Activated T-cell treated with anti-CD3 and anti-CD28 coated beads for 48 hours (primary cell): ENCODE measurements around the gene MED16.
A peak's percentile ranks its signal among the peaks of the same experiment; 100 is the strongest.

ENCODE experiments used
- DNase-seq: peaks from one replicate; pipeline ENCODE4 v3.0.0-alpha.2; 2020; ENCODE audit warnings: low read depth

Gene MED16

GRCh38 chr19:927780-928401 is 34.9 kb upstream of the MED16 start:
- DNase-seq, result no peak

DNA sequence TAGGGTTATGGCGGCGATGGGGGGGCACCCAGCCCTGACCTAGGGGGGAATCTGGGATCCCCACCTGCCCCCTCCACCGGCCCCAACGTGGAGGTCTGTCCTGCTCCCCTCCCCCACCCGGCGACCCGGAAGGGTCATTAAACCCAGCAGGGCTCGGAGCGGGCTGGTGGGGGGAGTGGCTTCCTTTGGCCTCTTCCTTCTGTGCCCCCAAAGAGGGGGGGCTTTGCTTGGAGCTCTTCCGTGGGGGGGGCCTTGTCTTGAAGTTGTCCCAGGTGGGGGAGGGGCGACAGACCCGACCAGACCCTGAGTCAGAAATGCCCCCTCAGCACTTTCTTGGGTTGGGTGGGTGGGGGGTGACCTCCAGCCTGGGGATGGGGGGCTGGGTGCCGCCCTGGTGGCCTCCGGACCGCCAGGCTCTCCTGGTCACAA is 34.4 kb upstream of the MED16 start:
- DNase-seq, result no peak

GRCh38 chr19:926589-927350 is 33.8 kb upstream of the MED16 start:
- peak; percentile 55 for DNase-seq

- DNase-seq, result no peak
Observed at GRCh38 chr19:926323-926588, 33.3 kb upstream of the MED16 start.

GRCh38 chr19:925526-926322 is 32.7 kb upstream of the MED16 start, which contains the start of gene ARID3A:
ARID3A (plus strand) TSS chr19:926035; CDS start chr19:929529, 3,494 bp downstream.
- peak; percentile 70 for DNase-seq

- no peak for DNase-seq
Observed at GRCh38 chr19:925087-925525, 32.1 kb upstream of the MED16 start.

GRCh38 chr19:924553-925086 is 31.6 kb upstream of the MED16 start:
- DNase-seq, result peak; percentile 51

GRCh38 chr19:920051-920864 is 27.3 kb upstream of the MED16 start:
- peak; percentile 65 for DNase-seq

DNA sequence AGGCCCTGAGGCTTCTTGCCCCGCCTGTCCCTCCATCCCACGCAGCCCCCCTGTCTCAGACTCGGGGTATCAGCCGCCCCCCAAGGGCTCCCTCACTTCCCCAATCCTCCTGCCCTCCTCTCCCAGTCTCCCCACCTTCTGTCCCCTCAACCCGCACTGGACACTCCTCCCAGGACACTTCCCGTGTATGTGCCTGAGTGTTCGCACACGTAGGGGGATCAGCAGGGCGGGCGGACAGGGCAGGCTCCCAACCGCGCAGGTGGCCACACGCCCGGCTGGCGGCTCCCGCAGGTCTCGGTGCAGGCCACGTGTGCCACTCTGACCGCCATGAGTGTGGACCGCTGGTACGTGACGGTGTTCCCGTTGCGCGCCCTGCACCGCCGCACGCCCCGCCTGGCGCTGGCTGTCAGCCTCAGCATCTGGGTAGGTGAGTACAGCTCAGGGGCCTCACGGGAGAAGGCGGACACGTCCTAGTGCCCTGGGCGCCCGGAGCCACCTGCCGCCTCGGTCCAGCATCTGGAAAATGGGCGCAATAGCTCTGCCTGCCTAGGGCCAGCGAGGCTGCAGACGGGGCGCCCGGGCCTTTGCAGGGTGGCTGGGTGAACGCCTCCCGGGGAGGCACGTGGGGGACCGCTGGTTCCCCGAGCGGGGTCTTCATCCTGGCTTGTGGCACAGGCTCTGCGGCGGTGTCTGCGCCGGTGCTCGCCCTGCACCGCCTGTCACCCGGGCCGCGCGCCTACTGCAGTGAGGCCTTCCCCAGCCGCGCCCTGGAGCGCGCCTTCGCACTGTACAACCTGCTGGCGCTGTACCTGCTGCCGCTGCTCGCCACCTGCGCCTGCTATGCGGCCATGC is 26.4 kb upstream of the MED16 start:
- peak; percentile 49 for DNase-seq

- DNase-seq, result peak; percentile 49
Observed at GRCh38 chr19:918481-919198, 25.7 kb upstream of the MED16 start.

DNA sequence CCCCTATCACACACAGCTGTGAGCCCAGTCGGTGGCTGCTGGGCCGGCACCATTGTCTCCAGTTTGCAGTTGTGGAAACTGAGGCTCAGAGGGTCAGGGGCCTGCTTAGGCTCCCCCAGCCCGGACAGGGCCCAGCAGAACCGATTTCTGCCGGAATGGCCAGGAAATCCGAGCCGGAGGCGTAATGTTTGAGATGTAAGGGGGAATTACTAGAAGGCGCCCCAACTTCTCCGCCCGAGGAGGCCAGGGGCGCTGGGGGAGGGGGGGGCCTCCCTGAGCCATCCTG is 25.1 kb upstream of the MED16 start:
- DNase-seq, result no peak

DNA sequence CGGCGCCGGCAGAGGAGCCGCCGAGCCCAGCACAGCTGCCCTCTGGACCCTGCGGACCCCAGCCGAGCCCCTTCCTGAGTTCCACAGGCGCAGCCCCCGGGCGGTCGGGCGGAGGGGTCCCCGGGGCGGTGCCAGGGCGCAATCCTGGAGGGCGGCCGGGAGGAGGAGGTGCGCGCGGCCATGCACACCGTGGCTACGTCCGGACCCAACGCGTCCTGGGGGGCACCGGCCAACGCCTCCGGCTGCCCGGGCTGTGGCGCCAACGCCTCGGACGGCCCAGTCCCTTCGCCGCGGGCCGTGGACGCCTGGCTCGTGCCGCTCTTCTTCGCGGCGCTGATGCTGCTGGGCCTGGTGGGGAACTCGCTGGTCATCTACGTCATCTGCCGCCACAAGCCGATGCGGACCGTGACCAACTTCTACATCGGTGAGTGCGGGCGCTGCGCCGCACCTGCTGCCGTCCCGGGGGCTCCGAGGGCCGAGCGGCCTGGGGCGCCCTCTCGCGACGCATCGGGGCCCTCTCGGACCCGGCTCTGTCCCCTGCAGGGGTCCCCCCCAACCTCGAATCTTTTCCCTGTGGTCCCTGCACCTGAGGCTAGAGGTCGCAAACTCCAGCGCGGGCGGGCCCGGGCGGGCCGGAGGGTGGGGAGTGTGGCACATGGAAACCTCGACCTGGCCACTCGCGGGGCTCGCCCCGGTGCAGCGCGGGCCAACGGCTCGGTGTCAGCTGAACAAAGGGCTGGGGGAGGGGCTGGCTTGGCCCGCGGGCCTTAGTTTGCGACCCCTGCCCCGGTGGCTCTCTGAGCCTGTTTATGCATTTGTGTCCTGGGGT is 24.6 kb upstream of the MED16 start, which contains the start of gene KISS1R:
KISS1R (plus strand) TSS at position 11 of the 829 bp plus-strand sequence; CDS start at position 181, 170 bp downstream.
- peak; percentile 45 for DNase-seq

DNA sequence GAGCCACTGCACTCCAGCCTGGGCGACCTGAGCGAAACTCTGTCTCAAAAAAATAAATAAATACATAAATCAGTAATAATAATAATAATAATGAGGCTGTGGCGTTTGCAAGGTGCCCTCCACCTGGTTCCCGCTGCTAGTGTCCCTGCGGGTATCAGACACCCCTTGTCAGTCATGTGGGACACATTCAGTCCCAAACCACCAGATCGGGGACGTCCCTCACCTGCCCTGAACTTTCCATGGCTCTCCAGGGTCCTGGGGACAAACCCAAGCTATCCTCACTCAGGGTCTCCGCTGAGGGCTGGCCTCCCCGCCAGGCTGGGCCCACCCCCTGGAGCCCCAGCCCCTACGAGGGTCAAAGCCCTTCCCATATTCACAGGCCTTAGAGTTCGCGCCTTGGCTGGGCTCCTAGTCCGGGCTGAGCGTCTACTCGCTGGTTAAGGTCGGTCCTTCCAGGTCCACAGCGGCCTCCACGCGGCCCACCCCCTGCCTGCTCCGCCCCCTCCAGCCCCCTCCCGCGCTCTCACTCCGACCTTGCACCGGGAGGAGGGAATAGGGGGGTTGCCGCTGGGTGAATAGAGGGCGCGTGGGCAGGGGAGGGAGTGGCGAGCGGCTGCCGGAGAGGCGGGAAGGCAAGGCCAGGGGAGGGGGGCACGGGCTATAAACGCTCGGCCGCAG is 23.8 kb upstream of the MED16 start:
- DNase-seq, result peak; percentile 41

DNA sequence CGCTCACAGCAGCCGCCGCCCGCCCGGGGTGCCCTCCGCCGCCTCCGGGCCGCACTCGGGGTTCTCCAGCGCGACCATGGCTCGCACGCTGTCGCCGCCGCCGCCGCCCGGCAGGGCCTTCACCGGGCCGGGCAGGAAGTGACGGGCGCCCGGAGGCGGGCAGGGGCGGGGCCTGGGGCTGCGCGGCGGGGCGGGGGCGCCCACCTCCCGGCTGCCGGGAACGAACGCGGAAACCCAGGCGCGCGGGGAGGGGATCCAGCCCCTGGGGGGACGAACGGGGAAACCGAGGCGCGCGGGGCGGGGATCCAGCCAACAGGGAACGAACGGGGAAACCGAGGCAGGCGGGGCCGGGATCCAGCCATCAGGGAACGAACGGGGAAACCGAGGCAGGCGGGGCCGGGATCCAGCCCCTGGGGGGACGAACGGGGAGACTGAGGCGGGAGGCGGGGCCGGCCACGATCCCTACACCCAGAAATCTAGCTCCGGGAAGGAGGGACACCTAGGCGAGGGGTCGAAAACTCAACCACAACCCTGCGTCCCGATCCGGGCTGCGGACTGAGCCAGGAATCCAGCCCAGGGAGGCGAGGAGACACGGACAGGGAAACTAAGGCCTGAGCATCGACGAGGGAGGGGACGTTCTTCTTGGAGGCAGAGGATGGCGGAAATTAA is 20.2 kb upstream of the MED16 start, which contains the start of gene R3HDM4:
R3HDM4 (minus strand) TSS at position 140 of the 669 bp plus-strand sequence; CDS start at position 78, 62 bp downstream.
- DNase-seq, result peak; percentile 86

GRCh38 chr19:912181-913079 is 19.4 kb upstream of the MED16 start:
- no peak for DNase-seq

DNA sequence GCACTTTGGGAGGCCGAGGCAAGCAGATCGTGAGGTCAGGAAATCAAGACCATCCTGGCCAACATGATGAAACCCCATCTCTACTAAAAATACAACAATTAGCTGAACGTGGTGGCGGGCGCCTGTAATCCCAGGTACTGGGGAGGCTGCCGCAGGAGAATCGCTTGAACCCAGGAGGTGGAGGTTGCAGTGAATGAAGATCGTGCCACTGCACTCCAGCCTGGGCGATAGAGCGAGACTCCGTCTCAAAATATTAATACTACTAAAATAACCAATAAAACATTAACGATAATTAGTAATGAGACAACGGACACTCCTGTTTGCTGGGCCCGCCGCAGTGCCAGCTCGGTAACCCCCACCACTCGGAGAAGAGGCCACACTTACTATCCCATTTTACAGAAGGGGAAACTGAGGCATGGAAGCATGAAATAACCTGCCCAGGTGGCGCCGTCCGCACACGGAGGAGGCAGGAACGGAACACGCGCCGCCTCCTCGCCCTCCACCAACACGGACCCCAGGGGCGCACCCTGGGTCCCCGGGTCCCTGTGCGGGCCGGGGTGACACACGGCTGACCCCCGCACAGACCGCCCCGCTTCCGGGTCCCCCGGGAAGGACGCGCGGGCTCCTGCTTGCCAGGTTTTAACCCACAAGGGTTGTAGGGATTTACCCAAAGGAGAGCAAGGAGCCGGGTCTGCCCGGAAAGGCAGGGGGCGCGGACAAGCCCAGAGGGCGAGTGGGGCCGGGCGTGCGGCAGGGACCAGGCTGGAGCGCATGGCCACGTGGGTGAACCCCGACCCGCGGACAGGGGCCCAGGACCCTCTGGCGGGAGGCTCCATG is 18.4 kb upstream of the MED16 start:
- no peak for DNase-seq
